ENCODE data around the gene KIAA1217. TPM values are rescaled to one million over a fixed set of nuclear protein-coding genes. Genes with fewer than 3 reads are reported as not detected.

The KIAA1217 gene
- total and polyA plus RNA-seq, 2 donors from 2014 or later: 10.4 to 63.8 TPM

- Histone ChIP-seq H3K9me3 (ENCODE audit: control insufficient read depth in 2 of 3, insufficient read depth in 1 of 3, low read length in 3 of 3) (no peaks in the 10 kb centered on the region), H3K9ac (ENCODE audit: low read length in 3 of 3) (no peak overlapping the region), H3K27ac (ENCODE audit: low read depth in 2 of 2, low read length in 2 of 2) (no peak overlapping the region), H3K36me3 (ENCODE audit: control insufficient read depth in 2 of 3, insufficient read depth in 3 of 3, low read length in 3 of 3) (peaks cover 0 to 3% (median 0%) of the 10 kb centered on the region in 3 donors), H3K4me3 (ENCODE audit: low read length in 3 of 3) (no peak overlapping the region), H3K4me1 (ENCODE audit: control insufficient read depth in 2 of 3, insufficient read depth in 2 of 3, low read depth in 1 of 3, low read length in 3 of 3) (no peaks in the 10 kb centered on the region), H3K27me3 (ENCODE audit: control insufficient read depth, insufficient read depth, low read length) (no peaks in the 10 kb centered on the region)
- FAIRE-seq: no peak
- no peak for TF ChIP-seq CTCF (IDR thresholded peaks at IDR 0.05; ENCODE audit: borderline replicate concordance, extremely low read depth, insufficient read depth)
- no peak for DNase-seq
- intact Hi-C loops (cut with DNase I): loop anchor here (10.0 kb wide), 2 partner anchors 153 to 373 kb away; no protein-coding TSS in a partner anchor
Measured at GRCh38 chr10:24367688-24368087, 158.8 kb downstream of the KIAA1217 start.

GRCh38 chr10:24370877-24371276 is 161.9 kb downstream of the KIAA1217 start:
- intact Hi-C loops (cut with DNase I): no loop called here
- H3K4me3 ChIP-seq (ENCODE audit: low read length in 3 of 3): no peak overlapping the region
- no peaks in the 10 kb centered on the region for H3K27me3 ChIP-seq (ENCODE audit: control insufficient read depth, insufficient read depth, low read length)
- no peak overlapping the region for H3K9ac ChIP-seq (ENCODE audit: low read length in 3 of 3)
- TF ChIP-seq CTCF (IDR thresholded peaks at IDR 0.05; ENCODE audit: borderline replicate concordance, extremely low read depth, insufficient read depth): no peak
- H3K27ac ChIP-seq (ENCODE audit: low read depth in 2 of 2, low read length in 2 of 2): no peak overlapping the region
- DNase-seq: no peak
- no peaks in the 10 kb centered on the region for H3K9me3 ChIP-seq (ENCODE audit: control insufficient read depth in 2 of 3, insufficient read depth in 1 of 3, low read length in 3 of 3)
- FAIRE-seq: no peak
- no peaks in the 10 kb centered on the region for H3K4me1 ChIP-seq (ENCODE audit: control insufficient read depth in 2 of 3, insufficient read depth in 2 of 3, low read depth in 1 of 3, low read length in 3 of 3)
- peaks cover 0 to 3% (median 0%) of the 10 kb centered on the region in 3 donors for H3K36me3 ChIP-seq (ENCODE audit: control insufficient read depth in 2 of 3, insufficient read depth in 3 of 3, low read length in 3 of 3)

GRCh38 chr10:24371396-24371795 is 162.5 kb downstream of the KIAA1217 start:
- H3K27ac ChIP-seq (ENCODE audit: low read depth in 2 of 2, low read length in 2 of 2): no peak overlapping the region
- H3K36me3 ChIP-seq (ENCODE audit: control insufficient read depth in 2 of 3, insufficient read depth in 3 of 3, low read length in 3 of 3): peaks cover 0 to 3% (median 0%) of the 10 kb centered on the region in 3 donors
- no peaks in the 10 kb centered on the region for H3K4me1 ChIP-seq (ENCODE audit: control insufficient read depth in 2 of 3, insufficient read depth in 2 of 3, low read depth in 1 of 3, low read length in 3 of 3)
- DNase-seq: no peak
- no peak for FAIRE-seq
- no peak overlapping the region for H3K9ac ChIP-seq (ENCODE audit: low read length in 3 of 3)
- no peak overlapping the region for H3K4me3 ChIP-seq (ENCODE audit: low read length in 3 of 3)
- intact Hi-C loops (cut with DNase I): no loop called here
- no peak for TF ChIP-seq CTCF (IDR thresholded peaks at IDR 0.05; ENCODE audit: borderline replicate concordance, extremely low read depth, insufficient read depth)
- H3K9me3 ChIP-seq (ENCODE audit: control insufficient read depth in 2 of 3, insufficient read depth in 1 of 3, low read length in 3 of 3): no peaks in the 10 kb centered on the region
- H3K27me3 ChIP-seq (ENCODE audit: control insufficient read depth, insufficient read depth, low read length): no peaks in the 10 kb centered on the region

Measured in kidney (tissue), 14 donors.